HG03565 (cell line): ENCODE measurements around the gene TLE2.
"Not testable (repeated sequence)": the region's sequence is repeated elsewhere in the genome, so short reads cannot be mapped to it uniquely, and the experiment has no call there.

Source experiments
- ATAC-seq: cut with Tn5 transposase; IDR thresholded peaks from one replicate; pipeline ENCODE4 v1.9.1; 2021; ENCODE audit warnings: mild to moderate bottlenecking, moderate library complexity; ENCODE audit not compliant: unreplicated experiment

Gene TLE2

DNA sequence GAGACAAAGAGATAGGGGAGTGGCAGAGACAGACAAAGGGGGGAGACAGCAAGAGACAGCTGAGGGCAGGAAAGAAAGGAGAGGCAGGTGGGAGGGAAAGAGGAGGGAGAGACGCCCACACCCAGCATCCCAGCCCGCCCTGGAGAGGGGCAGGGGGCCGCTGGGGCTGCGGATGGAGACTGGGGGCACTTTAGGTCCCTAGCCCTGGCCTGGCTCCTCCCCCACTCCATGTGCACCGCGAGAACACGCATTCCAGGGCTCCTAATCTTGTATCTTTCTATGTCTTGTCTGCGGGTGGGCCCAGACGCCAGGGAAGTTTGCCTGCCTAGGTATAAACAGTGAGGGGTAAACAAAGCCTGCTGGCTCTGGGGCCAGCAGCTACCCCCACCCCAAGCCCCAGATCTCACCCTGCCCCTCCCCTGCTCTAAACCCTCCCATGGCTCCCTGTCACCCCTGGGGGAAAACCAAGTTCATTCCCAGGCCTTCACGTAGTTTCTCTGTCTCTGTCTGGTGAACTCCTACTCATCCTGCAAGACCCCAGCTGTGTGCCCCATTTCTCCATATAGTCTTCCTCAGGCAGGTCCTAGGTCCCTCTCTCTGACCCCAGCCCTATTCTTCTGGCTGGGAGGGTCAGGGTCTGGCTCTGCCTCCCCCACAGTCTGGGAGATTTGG lies 27.5 kb upstream of the TLE2 start:
- ATAC-seq: no peak

DNA sequence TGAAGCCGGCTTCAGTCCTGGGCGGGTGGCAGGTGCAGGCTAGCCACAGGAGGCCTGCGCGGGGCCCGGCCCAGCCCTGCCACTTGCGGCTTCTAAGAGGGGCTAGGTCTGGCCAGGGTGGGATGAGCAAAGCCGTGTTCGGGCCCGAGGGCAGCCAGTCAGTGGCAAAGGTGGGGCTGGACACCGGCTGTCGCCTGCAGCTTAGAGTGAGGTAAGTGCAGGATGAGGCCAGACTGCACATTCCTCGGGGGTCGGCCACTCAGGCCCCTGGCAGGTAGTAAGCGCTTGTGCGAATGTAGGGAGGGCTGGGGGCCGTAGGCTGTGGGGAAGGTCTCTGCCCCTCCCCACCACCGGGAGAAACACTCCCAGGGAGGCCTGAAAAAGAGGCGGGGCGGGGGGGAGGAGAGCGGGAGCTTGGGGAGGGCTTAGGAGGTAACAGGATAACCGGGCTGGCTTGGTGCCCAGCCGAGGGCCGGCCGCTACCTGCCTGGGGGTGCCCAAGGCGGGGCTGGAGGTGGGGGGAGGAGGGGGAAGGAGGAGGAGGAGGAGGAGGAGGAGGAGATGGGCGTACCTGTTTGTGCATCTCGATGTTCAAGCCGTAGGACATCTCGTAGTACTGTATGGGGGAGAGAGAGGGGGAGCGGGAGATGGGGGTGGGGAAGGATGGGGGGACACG lies 26.8 kb upstream of the TLE2 start:
- no peak for ATAC-seq

DNA sequence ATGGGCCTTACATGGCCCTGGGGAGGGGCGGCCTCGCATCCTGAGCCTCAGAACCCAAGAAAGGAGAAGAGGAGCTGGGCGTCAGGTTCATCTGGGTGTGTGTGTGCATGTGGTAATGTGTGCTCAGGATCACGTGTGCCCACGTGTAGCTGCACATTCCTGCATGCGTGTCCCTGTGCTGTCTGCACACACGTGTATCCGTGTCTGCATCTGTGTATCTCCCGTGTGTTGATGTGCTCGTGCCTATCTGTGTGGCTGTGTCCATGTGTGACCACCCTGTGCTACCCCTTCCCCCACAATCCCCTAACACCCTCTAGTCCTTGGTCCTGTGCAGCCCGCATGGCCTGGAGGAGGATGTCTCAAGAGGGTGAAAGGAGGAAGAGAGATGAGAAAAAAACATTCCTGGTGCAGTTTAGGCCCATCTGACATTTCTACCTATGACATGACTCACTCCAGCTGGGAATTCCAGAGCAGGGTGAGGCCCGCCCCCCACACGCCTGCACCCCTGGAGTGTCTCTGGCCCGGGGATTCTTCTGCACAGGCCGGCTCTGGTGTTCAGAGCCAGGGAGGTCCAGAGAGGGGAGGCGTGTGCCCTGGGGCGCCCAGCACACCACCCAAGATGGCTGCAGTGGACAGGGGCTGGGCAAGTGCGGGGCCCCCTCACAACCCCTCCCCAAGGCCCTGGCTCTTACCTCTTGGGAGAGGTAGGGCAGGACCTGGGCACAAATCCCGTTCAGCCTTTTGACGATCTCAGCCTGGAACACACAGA lies 26.1 kb upstream of the TLE2 start:
- no peak for ATAC-seq

DNA sequence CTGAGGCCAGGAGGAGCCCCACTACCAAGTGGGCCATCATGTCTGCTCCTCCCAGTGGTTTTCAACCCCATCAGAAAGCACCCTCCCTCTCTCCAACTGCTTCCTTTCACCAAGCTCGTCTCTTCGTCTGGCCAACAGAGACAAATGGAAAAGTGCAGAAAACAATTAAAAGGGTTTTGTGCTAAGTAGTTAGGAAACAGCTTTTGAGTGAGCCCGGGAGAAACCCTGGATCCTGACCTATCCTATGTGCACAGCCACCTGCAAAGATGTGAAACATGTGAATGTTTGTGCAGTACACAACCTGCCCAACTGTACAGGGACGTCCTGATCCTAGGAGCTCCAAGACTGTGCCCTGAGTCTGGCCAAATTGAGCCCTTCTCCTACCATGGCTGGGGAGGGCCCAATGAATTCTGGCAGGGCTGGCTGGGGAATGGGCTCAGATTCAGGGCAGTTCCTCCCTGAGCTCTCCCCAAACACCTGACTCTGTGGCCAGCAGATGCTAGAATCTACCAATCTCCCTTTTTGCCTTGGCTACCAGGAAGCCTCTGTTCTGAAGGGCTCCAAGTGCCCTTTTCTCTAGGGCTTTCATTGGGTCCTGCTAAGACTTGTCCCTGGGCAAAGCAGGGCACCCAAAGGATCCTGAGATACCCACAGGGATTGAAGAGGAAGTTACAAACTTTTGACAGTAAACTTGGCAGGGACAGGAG lies 25.3 kb upstream of the TLE2 start:
- ATAC-seq: no peak

DNA sequence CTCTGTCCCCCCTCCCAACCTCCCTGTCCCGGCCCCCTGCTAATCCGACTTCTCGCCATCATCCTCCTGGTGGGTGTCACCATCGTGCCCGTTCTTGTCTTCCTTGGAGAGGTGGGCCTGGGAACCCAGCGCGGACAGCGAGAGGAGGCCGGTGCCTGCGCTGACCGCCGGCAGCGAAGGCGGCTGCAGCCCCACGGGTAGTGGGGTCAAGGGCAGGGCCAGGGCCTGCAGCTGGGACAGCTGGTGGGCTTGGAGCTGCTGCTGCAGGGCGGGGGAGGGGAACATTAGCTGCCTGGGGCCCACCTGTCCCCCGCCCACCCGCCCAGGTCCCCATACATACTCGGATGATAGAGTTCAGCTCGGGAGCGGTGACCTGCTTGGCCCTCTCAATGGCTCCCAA lies 24.7 kb upstream of the TLE2 start:
- ATAC-seq: no peak

DNA sequence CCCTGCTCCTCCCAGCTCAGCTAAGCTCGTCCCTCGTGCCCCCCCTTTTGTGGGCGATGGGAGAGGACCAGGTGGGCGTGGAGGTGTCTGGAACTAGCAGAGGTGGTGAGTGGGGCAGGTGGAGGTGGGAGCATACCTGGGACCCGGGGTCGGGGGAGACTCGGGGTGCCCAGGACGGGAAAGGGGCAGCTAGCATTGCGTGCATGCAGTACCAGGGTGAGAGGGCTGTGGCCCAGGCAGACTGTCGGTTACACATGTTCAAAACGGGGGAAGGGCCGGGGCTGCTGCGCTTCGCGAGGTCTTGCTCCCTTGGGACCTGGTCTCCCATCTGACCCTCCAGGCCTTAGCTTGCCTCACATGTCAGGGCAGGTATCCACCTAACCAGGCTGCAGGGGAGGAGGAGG lies 24.1 kb upstream of the TLE2 start:
- ATAC-seq: no peak

DNA sequence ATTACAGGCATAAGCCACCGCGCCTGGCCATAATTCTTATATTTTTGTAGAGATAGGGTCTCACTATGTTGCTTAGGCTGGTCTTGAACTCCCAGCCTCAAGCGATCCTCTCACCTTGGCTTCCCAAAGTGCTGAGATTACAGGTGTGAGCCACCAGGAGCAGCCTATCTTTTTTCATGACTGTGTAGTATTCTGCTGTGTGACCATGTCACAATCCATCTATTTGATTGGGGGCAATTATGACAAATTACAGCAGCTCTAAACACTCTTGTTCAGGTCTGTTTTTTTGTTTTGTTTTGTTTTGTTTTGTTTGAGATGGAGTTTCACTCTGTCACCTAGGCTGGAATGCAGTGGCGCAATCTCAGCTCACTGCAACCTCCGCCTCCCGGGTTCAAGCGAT lies 20.9 kb upstream of the TLE2 start:
- ATAC-seq: not testable (repeated sequence)

DNA sequence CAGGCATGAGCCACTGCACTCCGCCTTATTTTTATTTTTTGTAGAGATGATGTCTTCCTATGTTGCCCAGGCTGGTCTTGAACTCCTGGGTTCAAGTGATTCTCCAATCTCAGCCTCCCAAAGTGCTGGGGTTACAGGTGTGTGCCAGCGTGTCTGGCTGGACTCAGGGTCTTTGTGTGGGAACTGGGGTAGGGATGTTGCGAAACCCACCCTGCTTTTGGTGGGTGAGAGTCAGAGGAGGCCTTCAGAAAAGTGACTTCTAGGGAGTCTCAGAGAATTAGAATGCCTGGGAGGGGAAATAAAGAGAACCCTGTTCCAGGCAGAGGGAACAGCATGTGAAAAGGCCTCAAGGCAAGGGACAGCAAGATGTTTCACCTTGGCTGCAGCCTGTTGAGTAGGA lies 20.0 kb upstream of the TLE2 start:
- ATAC-seq: no peak

DNA sequence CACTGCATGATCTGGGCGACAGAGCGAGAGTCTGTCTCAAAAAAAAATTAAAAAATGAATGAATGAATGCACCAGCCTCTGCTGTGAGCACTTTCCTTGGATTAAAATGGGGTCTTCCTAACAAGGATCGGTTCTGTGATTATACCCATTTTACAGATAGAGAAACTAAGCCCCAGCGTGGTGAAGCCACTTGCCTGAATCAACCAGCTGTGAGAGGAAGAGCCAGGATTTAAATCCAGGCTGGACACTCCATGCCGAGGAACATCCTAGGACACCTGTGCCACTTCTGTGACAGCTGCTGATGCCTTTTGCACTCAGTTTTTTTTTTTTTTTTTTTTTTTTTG lies 19.1 kb upstream of the TLE2 start:
- ATAC-seq: no peak

DNA sequence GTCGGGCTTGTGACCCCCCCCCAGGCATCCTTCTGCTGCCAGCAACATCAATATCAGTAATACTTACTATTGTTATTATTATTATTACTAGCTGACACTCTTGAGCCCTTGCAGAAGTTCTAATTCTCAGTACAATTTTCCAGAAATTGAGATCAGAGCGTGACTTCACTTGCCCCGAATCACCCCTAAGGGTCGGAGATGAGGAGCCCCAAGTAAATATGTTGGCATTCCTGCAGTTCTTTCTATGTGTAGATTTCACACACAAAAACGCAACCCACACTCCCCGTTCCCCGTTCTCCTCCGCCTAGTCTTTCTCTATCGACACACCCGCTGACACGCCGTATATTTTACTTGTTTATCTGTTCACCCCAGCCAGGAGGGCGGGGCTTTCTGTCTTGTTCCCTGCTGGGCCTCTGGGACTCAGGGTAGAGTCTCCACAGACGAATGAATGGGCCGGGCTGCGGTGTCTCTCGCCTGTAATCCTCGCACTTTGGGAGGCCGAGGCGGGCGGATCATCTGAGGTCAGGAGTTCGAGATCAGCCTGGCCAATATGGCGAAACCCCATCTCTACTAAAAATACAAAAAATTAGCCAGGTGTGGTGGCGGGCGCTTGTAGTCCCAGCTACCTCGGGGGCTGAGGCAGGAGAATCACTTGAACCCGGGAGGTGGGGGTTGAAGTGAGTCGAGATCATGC lies 18.6 kb upstream of the TLE2 start:
- no peak for ATAC-seq

DNA sequence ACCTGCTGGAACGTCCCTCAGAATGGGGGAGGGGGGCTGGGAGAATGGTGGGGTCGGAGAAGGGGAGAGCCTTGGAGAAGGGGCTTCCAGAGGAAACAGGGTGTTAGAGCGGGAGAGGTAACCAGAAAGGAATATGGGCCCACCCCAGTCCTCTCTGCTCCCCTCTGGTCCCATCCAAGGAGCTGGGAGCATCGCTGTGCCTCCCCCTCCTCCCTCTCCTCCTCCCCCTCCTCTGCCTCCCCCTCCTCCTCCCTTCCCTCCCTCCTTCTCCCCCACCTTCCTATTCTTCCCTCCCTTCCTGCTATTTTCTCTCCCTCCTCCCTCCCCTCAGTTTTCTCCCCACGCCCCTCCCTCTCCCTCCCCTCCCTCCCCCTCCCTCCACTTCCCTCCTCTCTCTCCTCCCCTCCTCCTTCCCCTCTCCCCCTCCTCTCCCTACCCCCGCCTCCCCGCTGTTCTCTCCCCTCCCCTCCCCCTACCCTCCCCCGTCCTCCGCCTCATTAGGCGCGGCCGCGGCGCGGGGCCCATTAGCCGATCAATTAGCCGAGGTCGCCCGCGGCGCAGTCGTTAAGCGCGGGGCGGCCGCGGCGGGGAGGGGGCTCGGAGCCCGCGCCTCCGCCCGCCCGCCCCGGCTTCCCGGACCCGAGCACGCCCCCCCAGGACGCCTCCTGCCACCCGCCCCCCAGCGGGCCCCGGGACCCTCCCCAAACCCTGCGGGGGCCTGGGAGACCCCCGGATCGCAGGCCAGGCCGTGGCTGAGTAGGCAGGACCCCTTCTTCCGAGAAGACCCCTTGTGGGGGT lies 17.8 kb upstream of the TLE2 start:
- no peak for ATAC-seq

DNA sequence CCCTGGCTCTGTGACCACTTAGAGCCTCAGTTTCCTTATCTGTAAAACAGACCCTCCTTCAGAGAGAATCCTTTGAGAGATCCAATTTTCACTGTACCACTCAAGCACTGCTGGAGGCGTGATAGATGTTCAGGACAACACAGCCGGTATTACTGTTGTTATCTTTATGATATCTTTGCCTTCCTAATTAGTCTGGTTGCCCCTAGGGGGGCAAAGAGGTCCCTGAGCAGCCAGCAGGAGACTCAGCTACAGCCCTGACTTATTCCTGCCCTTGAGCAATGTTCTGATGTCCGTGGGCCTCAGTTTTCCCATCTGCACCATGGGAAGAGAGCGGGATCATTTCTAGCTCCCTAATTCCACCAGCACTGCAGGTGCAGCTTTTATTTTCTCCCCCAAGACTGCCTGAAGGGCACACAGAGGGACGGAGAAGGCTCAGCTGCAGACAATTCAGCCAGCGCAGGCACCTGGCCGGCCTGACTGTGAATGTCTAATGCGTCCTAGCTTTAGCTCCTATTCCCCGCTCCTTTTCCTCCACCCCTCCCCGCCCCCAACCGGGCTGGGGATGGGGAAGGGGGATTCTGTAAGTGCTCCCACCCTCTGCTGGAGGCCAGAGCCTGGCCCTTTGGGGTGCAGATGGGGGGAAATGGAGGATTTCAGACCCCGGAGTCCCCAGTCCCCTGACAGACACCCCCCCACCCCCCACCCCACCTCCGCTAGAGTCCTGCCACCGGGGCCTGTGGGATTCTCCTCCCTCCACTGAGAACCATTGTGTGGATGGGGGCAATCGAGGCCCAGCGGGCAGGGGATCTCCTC lies 17.0 kb upstream of the TLE2 start:
- ATAC-seq: no peak

DNA sequence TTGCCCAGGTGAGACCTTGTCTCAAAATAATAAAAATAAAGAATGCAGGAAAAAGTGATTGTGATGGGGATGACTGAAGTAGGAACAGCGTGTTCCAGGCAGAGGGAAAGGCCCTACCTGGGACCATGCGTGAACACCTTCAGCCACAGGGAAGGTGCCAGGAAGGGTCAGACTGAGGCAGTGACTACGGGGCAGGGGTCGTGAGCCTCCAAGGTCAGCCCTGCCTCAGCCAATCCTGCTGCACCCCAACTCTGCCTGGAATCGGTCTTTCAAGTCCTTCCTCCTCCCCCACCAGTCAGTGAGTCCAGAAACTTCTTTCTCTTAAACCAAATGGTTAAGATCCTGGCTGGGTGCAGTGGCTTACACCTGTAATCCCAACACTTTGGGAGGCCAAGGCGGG lies 16.1 kb upstream of the TLE2 start:
- ATAC-seq: no peak

DNA sequence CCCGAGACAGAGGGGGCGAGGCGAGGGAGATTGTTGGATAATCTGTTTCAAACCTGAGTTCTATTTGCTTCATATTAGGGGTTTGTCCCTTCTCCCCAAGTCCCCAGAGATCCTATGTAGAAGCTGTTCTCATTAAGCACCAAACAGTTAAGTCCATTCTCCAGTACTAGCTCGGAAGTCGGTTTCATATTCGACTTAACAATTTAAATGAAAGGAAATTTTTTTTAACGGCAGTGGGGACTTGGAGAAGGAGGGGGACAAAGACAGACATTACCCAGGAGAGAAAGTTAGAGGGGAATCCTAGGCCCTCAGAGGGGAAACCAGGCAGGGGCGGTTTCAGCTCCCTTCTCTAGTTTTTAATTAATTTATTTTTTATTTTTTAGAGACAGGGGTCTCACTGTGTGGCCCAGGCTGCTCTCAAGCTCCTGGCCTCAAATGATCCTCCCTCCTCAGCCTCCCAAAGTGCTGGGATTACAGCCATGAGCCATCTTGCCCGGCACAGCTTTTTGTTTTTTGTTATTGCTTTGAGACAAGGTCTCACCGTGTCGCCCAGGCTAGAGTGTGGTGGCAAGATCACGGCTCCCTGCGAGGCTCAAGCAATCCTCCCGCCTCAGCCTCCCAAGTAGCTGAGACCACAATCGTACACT lies 13.7 kb upstream of the TLE2 start:
- no peak for ATAC-seq

DNA sequence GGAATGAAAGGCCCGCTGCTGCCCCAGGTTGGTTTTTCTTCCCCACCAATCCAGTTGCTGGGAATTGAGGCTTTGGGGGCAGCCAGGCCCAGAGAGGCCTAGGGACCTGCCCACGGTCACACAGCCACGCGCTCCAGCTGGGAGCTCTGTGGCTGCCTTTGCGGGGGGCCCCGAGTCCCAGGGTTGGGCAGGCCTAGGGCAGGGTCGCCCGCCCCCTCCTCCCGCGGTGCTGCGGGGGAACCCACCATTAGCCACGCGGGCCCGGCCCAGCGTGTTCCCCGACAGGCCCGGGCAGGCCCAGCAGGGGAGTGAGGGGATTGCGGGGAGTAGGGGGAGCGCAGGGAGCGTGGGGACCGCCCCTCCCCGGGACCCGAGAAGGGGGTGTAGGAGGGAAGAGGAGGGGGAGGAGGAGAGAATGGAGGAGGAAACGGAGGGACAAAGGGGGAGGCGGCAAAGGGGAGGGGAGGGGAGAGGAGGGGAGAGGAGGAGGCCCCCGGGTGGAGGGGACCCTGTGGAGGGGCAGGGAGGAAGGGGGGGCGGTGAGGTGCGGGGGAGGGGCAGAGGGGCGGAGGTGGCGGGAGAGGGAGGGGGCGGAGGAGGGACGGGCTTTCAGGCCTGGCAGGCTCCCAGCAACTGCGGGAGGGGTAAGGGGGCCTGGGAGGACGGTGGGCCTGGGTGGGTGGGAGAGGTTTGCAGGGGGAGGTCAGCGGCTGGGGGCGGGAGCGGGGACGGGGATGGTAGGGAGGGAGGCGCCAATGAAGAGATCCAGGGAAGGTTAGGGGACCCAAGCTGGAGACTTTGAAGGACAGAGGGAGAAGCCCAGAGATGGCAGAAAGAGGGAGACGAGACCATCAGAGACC lies 12.9 kb upstream of the TLE2 start:
- no peak for ATAC-seq

DNA sequence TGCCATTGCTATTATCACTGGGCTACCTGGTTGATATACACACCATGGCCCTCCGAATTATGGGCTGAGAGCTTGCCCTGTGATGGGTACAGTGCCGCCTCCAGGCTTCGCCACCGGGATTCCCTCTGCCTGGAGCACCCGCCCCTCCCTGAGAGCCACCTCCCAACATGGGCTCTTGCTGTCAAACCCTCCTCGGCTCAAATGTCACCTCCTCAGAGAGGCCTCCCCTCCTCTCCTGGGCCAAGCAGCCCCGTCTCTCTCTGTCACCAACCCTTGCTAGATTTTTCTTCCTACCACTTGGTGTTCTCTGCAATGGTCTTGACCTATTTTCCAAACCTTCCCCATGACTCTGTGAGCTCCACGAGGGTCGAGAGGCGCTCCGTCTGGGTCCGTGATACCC lies 12.2 kb upstream of the TLE2 start:
- no peak for ATAC-seq

DNA sequence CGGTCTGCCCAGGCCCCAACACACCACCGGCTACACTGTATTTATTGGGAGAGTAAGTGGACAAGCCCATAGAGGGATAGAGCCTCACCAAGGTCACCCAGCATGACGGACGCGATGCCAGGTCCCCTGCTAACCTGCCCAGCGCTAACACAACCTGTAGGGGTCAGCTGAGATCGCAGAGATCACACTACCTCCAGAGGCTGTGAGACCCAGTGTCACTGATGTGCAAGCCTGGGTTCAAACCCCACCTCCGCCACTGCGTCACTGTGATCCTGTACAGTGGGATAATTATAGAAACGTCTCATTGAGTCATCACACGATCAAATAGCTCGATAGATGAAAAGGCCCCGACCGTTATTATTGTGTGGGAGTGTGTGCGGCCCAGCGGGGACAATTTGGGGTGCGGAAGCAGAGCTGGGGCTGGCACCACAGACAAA lies 10.6 kb upstream of the TLE2 start:
- no peak for ATAC-seq

DNA sequence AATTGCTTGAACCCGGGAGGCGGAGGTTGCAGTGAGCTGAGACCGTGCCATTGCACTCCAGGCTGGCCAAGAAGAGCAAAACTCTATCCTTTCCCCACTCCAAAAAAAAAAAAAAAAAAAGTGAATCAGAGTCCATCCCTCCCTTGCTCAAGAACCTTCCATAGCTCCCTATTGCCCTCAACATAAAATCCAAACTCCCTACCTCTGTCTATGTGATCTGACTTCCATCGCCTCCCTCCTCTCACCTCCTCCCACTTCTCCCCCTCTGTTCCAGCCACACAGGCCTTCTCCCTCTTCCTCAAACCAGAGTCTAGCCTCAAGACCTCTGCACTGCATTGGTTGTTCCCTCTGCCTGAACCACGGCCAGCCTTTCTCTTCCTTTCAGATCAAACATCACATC lies 10.0 kb upstream of the TLE2 start:
- no peak for ATAC-seq
